Astrocyte of the spinal cord (primary cell): ENCODE data around the gene GOLGA5.

Source experiments
- DNase-seq: peaks from one replicate; pipeline ENCODE4 v3.0.0; 2011; ENCODE audit warnings: low read depth, low spot score
- H3K4me3 ChIP-seq: 2 replicates; pipeline ENCODE4 v1.5.1; 2011; ENCODE audit warnings: low read depth, mild to moderate bottlenecking, low read length, moderate library complexity
- CTCF ChIP-seq: IDR thresholded peaks from 2 replicates; pipeline ENCODE4 v1.5.1; 2012; ENCODE audit warnings: low read depth, mild to moderate bottlenecking, low read length, inconsistent platforms
- in situ Hi-C: cut with HindIII; loops from 2 replicates; pipeline ENCODE4 v1.10.0; 2017; ENCODE audit warnings: low sequenced_read_pairs

Gene GOLGA5

GRCh38 chr14:92886337-92886736 is 92.2 kb downstream of the GOLGA5 start:
- in situ Hi-C loops = no loop called here

GRCh38 chr14:92887157-92887556 is 93.1 kb downstream of the GOLGA5 start:
- no peak for TF ChIP-seq CTCF
- no peak overlapping the region for H3K4me3 ChIP-seq
- in situ Hi-C loops = no loop called here
- no peak for DNase-seq

More at GRCh38 chr14:92886337-92886736, 92.2 kb downstream of the GOLGA5 start:
- no peak for DNase-seq
- H3K4me3 ChIP-seq = no peak overlapping the region
- no peak for TF ChIP-seq CTCF

- DNase-seq = no peak
- no peak for TF ChIP-seq CTCF
- in situ Hi-C loops = no loop called here
- H3K4me3 ChIP-seq = no peak overlapping the region
Observed at GRCh38 chr14:92888896-92889295, 94.8 kb downstream of the GOLGA5 start.
